Heart left ventricle (tissue), 16 donors: ENCODE data around the gene OTOF. TPM values are rescaled to one million over a fixed set of nuclear protein-coding genes. Genes with fewer than 3 reads are reported as not detected.

Source experiments
- ATAC-seq, 4 donors: fragments of 200-7000 bp; cut with Tn5 transposase; one replicate each; pipeline ENCODE4 v1.9.1; 2020 to 2022; ENCODE audit warnings: moderate library complexity in 4 of 4, mild to moderate bottlenecking in 3 of 4, moderate number of reproducible peaks in 1 of 4
- DNase-seq, 5 donors: peaks; one replicate each; pipeline ENCODE4 v3.0.0-alpha.2; 2020
- H3K27ac ChIP-seq, 12 donors: fragments of 200-600 bp; sonication (generic) in 4 of 12; one replicate each; pipeline versions ENCODE4 v1.5.0 to v1.8.0; 2016 to 2022; ENCODE audit warnings: mild to moderate bottlenecking in 2 of 12
- H3K27me3 ChIP-seq, 9 donors: fragments of 200-600 bp; sonication (generic) in 2 of 9; one replicate each; pipeline versions ENCODE4 v1.5.1 to v1.8.0; 2016 to 2022; ENCODE audit warnings: mild to moderate bottlenecking in 3 of 9
- H3K36me3 ChIP-seq, 9 donors: fragments of 200-600 bp; sonication (generic) in 2 of 9; one replicate each; pipeline versions ENCODE4 v1.5.0 to v1.8.0; 2018 to 2022; ENCODE audit warnings: mild to moderate bottlenecking in 2 of 9
- H3K4me1 ChIP-seq, 12 donors: fragments of 200-600 bp; sonication (generic) in 4 of 12; one replicate each; pipeline versions ENCODE4 v1.5.0 to v1.8.0; 2016 to 2022; ENCODE audit warnings: mild to moderate bottlenecking in 3 of 12
- H3K4me3 ChIP-seq, 12 donors: fragments of 200-600 bp; sonication (generic) in 4 of 12; one replicate each; pipeline versions ENCODE4 v1.5.0 to v1.8.0; 2017 to 2022; ENCODE audit warnings: mild to moderate bottlenecking in 9 of 12, moderate library complexity in 4 of 12
- H3K9me3 ChIP-seq, 12 donors: fragments of 200-600 bp; sonication (generic) in 4 of 12; one replicate each; pipeline versions ENCODE4 v1.5.0 to v1.8.0; 2016 to 2022; ENCODE audit warnings: mild to moderate bottlenecking in 1 of 12
- POLR2A ChIP-seq, 2 donors: fragments of 450-650 bp; IDR thresholded peaks; one replicate each; pipeline ENCODE4 v1.6.1; 2017; ENCODE audit warnings: antibody characterized with exemption in 2 of 2, mild to moderate bottlenecking in 2 of 2, moderate library complexity in 2 of 2
- WGBS, 4 donors: extraction: QIAGEN DNeasy Blood & Tissue Kit in 2 of 4; methylation state at CpG; one replicate each; pipeline versions ENCODE4 v1.1.5 to v1.1.7; 2013 to 2018; 5-methylcytosine and 5-hydroxymethylcytosine counted together
- intact Hi-C, 10 donors: fragments of 100-400 bp; cut with DNase I; formaldehyde crosslinking; loops; one replicate each; pipeline versions ENCODE4 v1.11.1 to v1.14.2; 2022
- polyA plus RNA-seq, 2 donors: library from polyadenylated mRNA; stranded (reverse); fragments of 200-250 nt; gene quantifications; one replicate each; pipeline ENCODE4 v1.2.3, GENCODE V29; 2013
- total RNA-seq, 9 donors: library from RNA; depleted of rRNA in 2 of 9; stranded (reverse); fragments of >200 nt in 2 of 9; fragmentation: NEBNext Ultra II Directional in 3 of 9; extraction: Animal tissue kit (Norgen Biotek cat#: 25700) in 3 of 9; gene quantifications; one replicate each; pipeline versions ENCODE4 v1.1.0 to v1.2.4, GENCODE V29; 2016 to 2023
- TF ChIP-seq, protein P1 (sequence below), 12 donors: fragments of 200-600 bp; sonication (generic) in 4 of 12; IDR thresholded peaks; one replicate each; pipeline versions ENCODE4 v1.5.0 to v1.8.0; 2018 to 2022; ENCODE audit warnings: antibody characterized with exemption in 12 of 12, mild to moderate bottlenecking in 5 of 12
- donor health status: ischemic (EF 13 %, LVEDD 7.1; RV severe dilation, severe dysfunction).
- donor health status: healthy with polysubstance abuse.
- donor health status: DM: no; HTN: yes; CAD: no.
- donor health status: DM: no; HTN: no; CAD: no.
- donor health status: ischemic (EF 25% LVEDD 6.9; RV normal size, moderate dysfunction).
- donor health status: ischemic (EF 25% LVEDD 5.7; RV mildly dilated, moderate dysfunction).
- donor health status: healthy.
- donor health status: DM: yes; HTN: yes; CAD: no.
- donor health status: ischemic (EF 35%, LVEDD 5.7; RV mildly dilated, moderate dysfunction).
- donor health status: nonischemic (EF 11% LVEDD 7.7; RV severe dilation, severe dysfunction).
- donor health status: DM: yes; HTN: yes; CAD: no.
- donor health status: PGD.
- donor health status: ischemic (EF 29% LVEDD 5.4; RV normal size, mild dysfunction).
- donor health status: nonischemic (EF 23%, LVEDD 6.1; RV moderate dilation, normal function).

OTOF gene
- total and polyA plus RNA-seq, 11 donors, result 0.03 to 0.14 (median 0.04) TPM; not detected in 8

DNA sequence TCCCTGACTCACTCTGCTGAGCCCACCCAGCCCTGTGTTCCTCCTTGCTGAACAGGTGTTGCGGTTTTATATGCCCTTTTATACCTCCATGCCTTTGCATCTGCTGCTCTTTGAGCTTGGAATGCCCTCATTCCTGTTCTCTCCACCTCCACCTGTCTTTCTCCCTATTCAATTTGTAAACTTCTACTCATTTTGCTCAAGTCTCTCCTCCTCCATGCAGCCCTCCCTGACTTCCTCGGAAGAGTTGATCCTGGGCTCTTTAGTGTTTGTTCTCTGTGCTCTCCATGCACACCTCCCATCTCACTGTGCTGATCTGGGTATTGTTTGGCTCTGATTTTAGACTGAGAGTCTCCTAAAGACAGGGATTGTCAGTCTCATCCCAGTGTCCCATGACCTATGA lies 7.2 kb upstream of the OTOF start:
- Histone ChIP-seq H3K4me3 (no peak overlapping the region), H3K27ac (no peak overlapping the region), H3K36me3 (no peaks in the 10 kb centered on the region), H3K27me3 (no peaks in the 10 kb centered on the region), H3K4me1 (peaks cover 0 to 12% (median 2%) of the 10 kb centered on the region in 12 donors), H3K9me3 (no peaks in the 10 kb centered on the region)
- intact Hi-C loops, result no loop called here
- DNase-seq (peak in 1 of 5 donors; percentile 7), ATAC-seq (no peak)
- WGBS, 4 donors, result 88 to 97% (median 95%) methylated on average over 2 of the region's 2 CpGs
- no peak for TF ChIP-seq POLR2A (IDR thresholded peaks at IDR 0.05)
- TF ChIP-seq, protein P1, sequence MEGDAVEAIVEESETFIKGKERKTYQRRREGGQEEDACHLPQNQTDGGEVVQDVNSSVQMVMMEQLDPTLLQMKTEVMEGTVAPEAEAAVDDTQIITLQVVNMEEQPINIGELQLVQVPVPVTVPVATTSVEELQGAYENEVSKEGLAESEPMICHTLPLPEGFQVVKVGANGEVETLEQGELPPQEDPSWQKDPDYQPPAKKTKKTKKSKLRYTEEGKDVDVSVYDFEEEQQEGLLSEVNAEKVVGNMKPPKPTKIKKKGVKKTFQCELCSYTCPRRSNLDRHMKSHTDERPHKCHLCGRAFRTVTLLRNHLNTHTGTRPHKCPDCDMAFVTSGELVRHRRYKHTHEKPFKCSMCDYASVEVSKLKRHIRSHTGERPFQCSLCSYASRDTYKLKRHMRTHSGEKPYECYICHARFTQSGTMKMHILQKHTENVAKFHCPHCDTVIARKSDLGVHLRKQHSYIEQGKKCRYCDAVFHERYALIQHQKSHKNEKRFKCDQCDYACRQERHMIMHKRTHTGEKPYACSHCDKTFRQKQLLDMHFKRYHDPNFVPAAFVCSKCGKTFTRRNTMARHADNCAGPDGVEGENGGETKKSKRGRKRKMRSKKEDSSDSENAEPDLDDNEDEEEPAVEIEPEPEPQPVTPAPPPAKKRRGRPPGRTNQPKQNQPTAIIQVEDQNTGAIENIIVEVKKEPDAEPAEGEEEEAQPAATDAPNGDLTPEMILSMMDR (IDR thresholded peaks at IDR 0.05), result no peak

DNA sequence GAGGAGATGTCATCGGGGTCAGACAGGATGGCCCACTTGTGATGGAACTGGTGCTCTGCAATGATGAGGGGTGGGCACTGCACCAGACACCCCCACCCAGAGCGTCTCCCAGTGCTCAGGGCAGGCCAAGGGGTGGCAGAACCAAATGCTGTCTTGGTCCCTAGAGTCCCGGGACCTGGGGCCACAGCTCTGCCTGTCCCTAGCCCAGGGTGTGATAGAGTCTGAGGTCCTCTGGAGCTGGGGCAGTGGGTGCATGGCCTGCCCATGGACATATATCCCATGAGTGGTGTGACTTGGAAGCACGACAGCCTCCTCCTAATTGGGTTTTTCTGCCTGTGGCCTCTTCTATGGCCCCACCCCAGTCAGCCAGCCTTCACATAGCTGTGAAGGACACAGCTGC lies 6.7 kb upstream of the OTOF start:
- TF ChIP-seq, protein P1 (IDR thresholded peaks at IDR 0.05), result no peak
- TF ChIP-seq POLR2A (IDR thresholded peaks at IDR 0.05), result no peak
- no peaks in the 10 kb centered on the region for H3K9me3 ChIP-seq
- intact Hi-C loops, result no loop called here
- WGBS, 4 donors, result 83 to 89% (median 88%) methylated on average over 1 to 4 of the region's 4 CpGs
- ATAC-seq, result no peak
- H3K36me3 ChIP-seq, result no peaks in the 10 kb centered on the region
- peaks cover 0 to 12% (median 2%) of the 10 kb centered on the region in 12 donors for H3K4me1 ChIP-seq
- no peak for DNase-seq
- no peak overlapping the region for H3K27ac ChIP-seq
- no peaks in the 10 kb centered on the region for H3K27me3 ChIP-seq
- no peak overlapping the region for H3K4me3 ChIP-seq

DNA sequence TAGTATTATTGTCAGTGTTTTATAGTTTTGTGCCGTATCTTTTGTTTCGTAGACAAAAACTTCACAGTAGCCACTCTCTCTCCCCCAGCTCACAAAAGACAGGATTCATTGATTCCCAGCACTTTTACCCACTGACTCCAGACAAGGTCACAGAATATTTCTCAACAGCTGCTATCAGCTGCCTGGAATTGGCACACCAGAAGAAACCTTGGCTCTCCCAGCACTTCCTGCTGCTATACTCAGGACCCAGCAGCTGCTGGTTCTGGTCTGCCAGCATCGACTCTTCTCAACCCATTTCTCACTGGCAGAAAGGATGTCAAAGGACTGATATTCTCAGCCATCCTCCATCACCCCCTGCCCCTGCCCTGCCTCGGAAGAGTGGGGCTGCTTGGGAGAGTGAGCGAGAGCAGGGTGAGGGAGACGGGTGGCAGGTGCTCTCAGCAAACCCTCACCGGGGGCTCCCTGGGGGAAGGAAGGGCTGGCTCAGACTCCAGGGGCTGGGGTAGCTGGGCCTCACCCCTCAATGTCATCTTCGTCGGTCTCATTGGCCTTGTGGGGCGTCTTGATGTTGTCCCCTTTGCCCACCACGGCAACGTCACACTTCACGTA lies 6.1 kb upstream of the OTOF start:
- no peak for TF ChIP-seq POLR2A (IDR thresholded peaks at IDR 0.05)
- TF ChIP-seq, protein P1 (IDR thresholded peaks at IDR 0.05), result no peak
- Histone ChIP-seq H3K9me3 (no peaks in the 10 kb centered on the region), H3K4me3 (no peak overlapping the region), H3K36me3 (no peaks in the 10 kb centered on the region), H3K4me1 (peaks cover 0 to 12% (median 2%) of the 10 kb centered on the region in 12 donors), H3K27ac (no peak overlapping the region), H3K27me3 (no peaks in the 10 kb centered on the region)
- DNase-seq, result peak in 3 of 5 donors; percentile 33 to 62 (median 59)
- peak; percentile 57 to 89 (median 72) for ATAC-seq
- 65 to 71% (median 69%) methylated on average over 13 of the region's 13 CpGs for WGBS, 4 donors
- intact Hi-C loops, result no loop called here

DNA sequence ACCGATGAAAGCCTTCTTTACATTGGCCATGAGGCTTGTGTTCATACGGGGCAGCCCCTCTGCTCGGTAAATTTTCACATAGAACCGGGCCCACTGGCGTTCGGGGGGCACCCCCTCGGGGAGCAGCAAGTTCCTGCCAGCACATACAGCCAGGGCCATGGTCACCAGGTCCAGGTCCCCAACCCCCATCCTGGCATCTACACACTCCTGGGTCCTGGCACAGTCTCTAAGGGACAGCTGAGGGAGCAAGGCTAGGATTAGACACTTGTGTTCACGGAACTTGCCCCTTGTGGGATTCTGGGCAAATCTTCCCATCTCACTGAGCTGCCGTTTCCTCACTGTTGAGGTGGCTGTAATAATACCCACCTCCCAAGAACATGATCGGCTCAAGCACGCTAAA lies 5.6 kb upstream of the OTOF start:
- H3K9me3 ChIP-seq, result no peaks in the 10 kb centered on the region
- H3K36me3 ChIP-seq, result no peaks in the 10 kb centered on the region
- H3K27ac ChIP-seq, result no peak overlapping the region
- WGBS, 4 donors, result 70 to 81% (median 75%) methylated on average over 11 of the region's 11 CpGs
- ATAC-seq (peak in 2 of 4 donors; percentile 35 to 50), DNase-seq (peak in 2 of 5 donors; percentile 52 to 56)
- H3K4me3 ChIP-seq, result no peak overlapping the region
- H3K4me1 ChIP-seq, result peaks cover 0 to 12% (median 2%) of the 10 kb centered on the region in 12 donors
- intact Hi-C loops, result no loop called here
- TF ChIP-seq POLR2A (IDR thresholded peaks at IDR 0.05), result no peak
- TF ChIP-seq, protein P1 (IDR thresholded peaks at IDR 0.05), result no peak
- H3K27me3 ChIP-seq, result no peaks in the 10 kb centered on the region
